Esophagus squamous epithelium (tissue), 5 donors: ENCODE measurements around the gene ADRA2B. TPM values are rescaled to one million over a fixed set of nuclear protein-coding genes. Genes with fewer than 3 reads are reported as not detected.

ENCODE experiments used
- DNase-seq: peaks from one replicate; lab custom pipeline; 2025; lab: John Stamatoyannopoulos, UW
- H3K27ac ChIP-seq, 4 donors: fragments of 200-600 bp; sonication (generic); one replicate each; pipeline ENCODE4 v1.5.1; 2016 to 2019; ENCODE audit warnings: mild to moderate bottlenecking in 1 of 4
- H3K27me3 ChIP-seq, 4 donors: fragments of 200-600 bp; sonication (generic); 1 replicate in 3 of 4; 2 replicates in 1 of 4; pipeline versions ENCODE4 v1.5.1 to v1.6.0; 2017 to 2021; ENCODE audit warnings: antibody characterized with exemption in 1 of 4
- H3K36me3 ChIP-seq, 3 donors: fragments of 200-600 bp; sonication (generic); one replicate each; pipeline ENCODE4 v1.5.1; 2016 to 2019
- H3K4me1 ChIP-seq, 3 donors: fragments of 200-600 bp; sonication (generic); one replicate each; pipeline ENCODE4 v1.5.1; 2017 to 2019
- H3K4me3 ChIP-seq, 4 donors: fragments of 200-600 bp; sonication (generic); 1 replicate in 3 of 4; 2 replicates in 1 of 4; pipeline ENCODE4 v1.5.1; 2016 to 2019; ENCODE audit warnings: mild to moderate bottlenecking in 2 of 4, moderate library complexity in 1 of 4
- H3K9me3 ChIP-seq, 3 donors: fragments of 200-600 bp; sonication (generic); one replicate each; pipeline ENCODE4 v1.5.1; 2016 to 2019
- POLR2A ChIP-seq, 4 donors: fragments of 450-650 bp; IDR thresholded peaks; one replicate each; pipeline ENCODE4 v1.6.1; 2017; ENCODE audit warnings: antibody characterized with exemption in 4 of 4, mild to moderate bottlenecking in 4 of 4, moderate library complexity in 3 of 4
- WGBS, 2 donors: methylation state at CpG; one replicate each; pipeline ENCODE4 v1.1.5; 2018; 5-methylcytosine and 5-hydroxymethylcytosine counted together
- intact Hi-C: fragments of 100-400 bp; cut with DNase I; formaldehyde crosslinking; loops from one replicate; pipeline ENCODE4 v1.15.0; 2022
- total RNA-seq, 4 donors: library from RNA; depleted of rRNA; stranded (reverse); fragments of >200 nt; gene quantifications; one replicate each; pipeline ENCODE4 v1.1.0, GENCODE V29; 2016
- TF ChIP-seq, protein P1 (sequence below), 6 experiments: fragments of 450-650 bp in 4 of 6; fragments of 200-600 bp in 2 of 6; sonication (generic) in 2 of 6; IDR thresholded peaks; one replicate each; pipeline ENCODE4 v1.5.1; 2016 to 2019; ENCODE audit warnings: antibody characterized with exemption in 6 of 6, mild to moderate bottlenecking in 4 of 6, moderate library complexity in 4 of 6
- donor health status: DM: yes; HTN: yes; CAD: no.

Gene ADRA2B
- total RNA-seq, 4 donors from 2014 or later: 0.04 to 1.2 (median 0.38) TPM; not detected in 1

DNA sequence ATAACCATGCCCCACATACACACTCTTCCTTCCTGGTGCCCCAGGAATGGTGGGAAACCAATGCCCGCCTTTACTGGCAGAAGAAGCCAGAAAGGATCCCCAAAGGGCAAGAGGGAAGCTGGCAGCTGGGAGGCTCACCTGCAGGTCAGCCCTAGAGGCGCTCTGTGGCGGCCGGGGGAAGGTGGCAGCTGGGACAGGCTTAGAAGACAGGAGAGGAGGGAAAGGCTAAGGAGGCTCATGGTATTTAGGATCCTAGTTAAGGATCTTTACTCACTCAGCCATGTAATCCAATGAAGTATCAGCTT, 23.8 kb downstream of the ADRA2B start:
- Histone ChIP-seq H3K36me3 (no peaks in the 10 kb centered on the region), H3K4me3 (no peak overlapping the region), H3K27ac (no peak overlapping the region), H3K27me3 (peaks cover 0 to 53% (median 0%) of the 10 kb centered on the region in 4 donors), H3K9me3 (no peaks in the 10 kb centered on the region), H3K4me1 (peaks cover 0 to 11% (median 0%) of the 10 kb centered on the region in 3 donors)
- no peak for DNase-seq
- 87 to 90% methylated on average over 4 of the region's 4 CpGs for WGBS, 2 donors
- intact Hi-C loops: no loop called here
- TF ChIP-seq, protein P1, sequence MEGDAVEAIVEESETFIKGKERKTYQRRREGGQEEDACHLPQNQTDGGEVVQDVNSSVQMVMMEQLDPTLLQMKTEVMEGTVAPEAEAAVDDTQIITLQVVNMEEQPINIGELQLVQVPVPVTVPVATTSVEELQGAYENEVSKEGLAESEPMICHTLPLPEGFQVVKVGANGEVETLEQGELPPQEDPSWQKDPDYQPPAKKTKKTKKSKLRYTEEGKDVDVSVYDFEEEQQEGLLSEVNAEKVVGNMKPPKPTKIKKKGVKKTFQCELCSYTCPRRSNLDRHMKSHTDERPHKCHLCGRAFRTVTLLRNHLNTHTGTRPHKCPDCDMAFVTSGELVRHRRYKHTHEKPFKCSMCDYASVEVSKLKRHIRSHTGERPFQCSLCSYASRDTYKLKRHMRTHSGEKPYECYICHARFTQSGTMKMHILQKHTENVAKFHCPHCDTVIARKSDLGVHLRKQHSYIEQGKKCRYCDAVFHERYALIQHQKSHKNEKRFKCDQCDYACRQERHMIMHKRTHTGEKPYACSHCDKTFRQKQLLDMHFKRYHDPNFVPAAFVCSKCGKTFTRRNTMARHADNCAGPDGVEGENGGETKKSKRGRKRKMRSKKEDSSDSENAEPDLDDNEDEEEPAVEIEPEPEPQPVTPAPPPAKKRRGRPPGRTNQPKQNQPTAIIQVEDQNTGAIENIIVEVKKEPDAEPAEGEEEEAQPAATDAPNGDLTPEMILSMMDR (IDR thresholded peaks at IDR 0.05): no peak
- no peak for TF ChIP-seq POLR2A (IDR thresholded peaks at IDR 0.05)

DNA sequence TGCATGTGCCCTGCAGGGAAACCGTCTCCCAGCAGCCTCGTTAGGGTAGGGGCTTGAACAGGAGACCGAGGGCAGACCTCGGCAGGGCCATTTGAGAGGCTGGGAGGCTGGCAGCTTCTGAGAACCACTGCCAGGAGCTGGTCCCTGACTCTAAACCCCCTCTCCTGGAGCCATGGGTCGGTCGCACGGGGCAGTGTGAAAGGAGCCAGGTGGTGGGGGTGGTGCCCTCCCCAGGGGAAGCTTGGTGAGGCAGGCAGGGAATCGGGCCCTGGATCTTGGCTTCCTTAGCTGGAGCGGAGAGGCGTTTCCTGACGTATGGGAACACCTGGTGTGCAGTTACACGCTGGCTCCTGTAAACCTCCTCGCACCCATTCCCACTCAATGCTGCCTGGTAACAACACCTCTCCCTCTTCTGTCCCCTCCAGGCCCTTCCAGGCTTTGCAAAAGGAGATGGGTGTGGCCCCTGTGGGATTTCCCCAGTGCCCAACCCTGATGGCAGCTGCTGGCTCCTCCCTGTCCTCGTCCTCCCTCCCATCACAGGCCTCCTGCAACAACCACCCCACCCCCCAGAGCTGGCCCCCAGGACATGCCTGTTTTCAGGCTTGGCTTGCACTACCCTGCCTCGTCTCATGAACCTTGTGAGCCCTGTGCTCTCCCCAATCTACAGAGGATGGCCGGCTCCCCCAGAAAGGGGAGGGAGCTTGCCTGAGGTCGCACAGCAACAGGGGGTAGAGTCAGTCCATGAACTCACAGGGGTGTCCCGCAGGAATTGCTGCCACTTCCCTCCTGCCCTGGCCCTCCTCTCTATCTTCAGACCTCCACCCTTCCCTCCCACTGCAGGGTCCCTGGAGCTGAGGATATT, 24.4 kb downstream of the ADRA2B start:
- 43 to 67% methylated on average over 6 to 9 of the region's 18 CpGs for WGBS, 2 donors
- TF ChIP-seq, protein P1 (IDR thresholded peaks at IDR 0.05): no peak
- Histone ChIP-seq H3K27me3 (peaks cover 0 to 53% (median 0%) of the 10 kb centered on the region in 4 donors), H3K36me3 (no peaks in the 10 kb centered on the region), H3K4me1 (peaks cover 0 to 11% (median 0%) of the 10 kb centered on the region in 3 donors), H3K27ac (no peak overlapping the region), H3K9me3 (no peaks in the 10 kb centered on the region), H3K4me3 (no peak overlapping the region)
- DNase-seq: no peak
- intact Hi-C loops: no loop called here

DNA sequence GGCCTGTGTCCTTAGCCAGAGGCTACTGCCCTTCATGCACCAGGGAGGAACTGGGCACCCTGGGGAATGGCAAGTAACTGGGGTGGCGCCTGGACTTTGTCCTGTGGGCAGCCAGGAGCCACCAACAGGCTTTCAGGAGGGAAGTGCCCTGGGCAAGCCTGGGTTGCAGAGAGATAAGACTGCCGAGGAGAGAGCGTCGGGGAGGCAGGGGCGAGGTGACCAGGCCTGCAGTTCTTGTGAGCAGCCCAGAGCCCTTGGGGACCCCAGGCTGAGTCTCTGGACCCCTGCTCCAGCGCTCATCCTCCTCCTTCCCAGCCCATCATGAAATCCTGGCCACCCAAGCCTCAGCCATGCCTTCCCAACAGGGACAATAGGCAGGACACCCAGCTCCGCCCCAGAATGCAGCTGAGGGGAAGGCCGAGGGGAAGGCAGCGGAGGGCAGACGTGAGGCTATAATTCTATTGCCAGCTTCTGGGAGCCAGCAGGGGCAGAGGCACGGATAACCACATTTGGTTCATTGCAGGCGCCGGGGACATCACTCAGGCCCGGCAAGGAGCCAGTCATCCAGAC, 25.1 kb downstream of the ADRA2B start:
- Histone ChIP-seq H3K36me3 (no peaks in the 10 kb centered on the region), H3K9me3 (no peaks in the 10 kb centered on the region), H3K4me1 (peaks cover 0 to 11% (median 0%) of the 10 kb centered on the region in 3 donors), H3K4me3 (no peak overlapping the region), H3K27ac (no peak overlapping the region), H3K27me3 (peaks cover 0 to 53% (median 0%) of the 10 kb centered on the region in 4 donors)
- intact Hi-C loops: no loop called here
- TF ChIP-seq, protein P1 (IDR thresholded peaks at IDR 0.05): no peak
- no peak for TF ChIP-seq POLR2A (IDR thresholded peaks at IDR 0.05)
- WGBS, 2 donors: 57 to 90% methylated on average over 2 to 10 of the region's 14 CpGs
- no peak for DNase-seq

DNA sequence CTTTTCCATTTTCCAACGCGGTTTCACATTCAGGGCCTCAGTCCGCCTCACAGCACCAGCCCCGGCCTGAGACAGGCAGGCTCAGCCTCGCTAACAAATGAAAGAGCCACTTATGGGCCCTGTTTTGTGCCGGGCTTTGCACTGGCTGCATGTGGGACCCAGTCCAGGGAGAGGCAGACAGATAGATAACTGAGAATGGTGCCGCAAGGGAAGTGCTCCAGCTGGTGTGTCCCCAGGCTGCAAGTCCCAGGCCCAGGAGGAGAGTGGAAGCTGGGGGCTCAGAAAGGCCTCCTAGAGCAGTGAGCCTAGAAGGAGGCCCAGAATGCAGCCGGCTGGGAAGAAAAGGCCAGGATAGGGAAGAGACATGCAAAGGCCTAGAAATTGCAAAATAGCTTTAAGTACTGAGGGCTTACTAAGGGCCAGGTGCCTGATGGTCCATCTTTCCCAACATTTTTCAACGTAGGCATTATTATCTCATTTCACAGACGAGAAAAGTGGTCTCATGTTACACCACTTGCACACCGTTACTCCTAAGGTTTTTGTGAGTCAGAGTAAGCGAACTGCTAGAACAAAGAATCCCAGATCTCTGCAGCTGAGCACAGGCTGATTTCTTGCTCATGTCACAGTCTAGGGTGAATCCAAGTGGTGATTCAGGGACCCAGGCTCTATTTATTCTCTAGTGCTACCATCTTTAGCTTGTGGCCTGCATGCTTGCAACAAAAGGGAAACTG, 26.0 kb downstream of the ADRA2B start:
- Histone ChIP-seq H3K9me3 (no peaks in the 10 kb centered on the region), H3K27ac (no peak overlapping the region), H3K4me3 (no peak overlapping the region), H3K27me3 (peaks cover 0 to 59% (median 0%) of the 10 kb centered on the region in 4 donors), H3K4me1 (peaks cover 0 to 11% (median 0%) of the 10 kb centered on the region in 3 donors), H3K36me3 (no peaks in the 10 kb centered on the region)
- TF ChIP-seq, protein P1 (IDR thresholded peaks at IDR 0.05): no peak
- no peak for TF ChIP-seq POLR2A (IDR thresholded peaks at IDR 0.05)
- no peak for DNase-seq
- WGBS, 2 donors: 88 to 92% methylated on average over 5 to 11 of the region's 12 CpGs
- intact Hi-C loops: no loop called here
